Activated T-helper 2 cell treated with anti-CD3 and anti-CD28 coated beads, Interferon-gamma antibody, Interleukin-2, Interleukin-4, amounts not matched to agents 10 μg/mL and 5 μg/mL and 100 μg/mL, durations not matched to agents 14 hours and 24 hours and 36 hours (primary cell): ENCODE data around the gene PPBP. TPM values are rescaled to one million over a fixed set of nuclear protein-coding genes. Genes with fewer than 3 reads are reported as not detected.
"Not testable (repeated sequence)": the region's sequence is repeated elsewhere in the genome, so short reads cannot be mapped to it uniquely, and the experiment has no call there.

Experiments used
- DNase-seq: peaks from one replicate; pipeline ENCODE4 v3.0.0; 2021; ENCODE audit warnings: low spot score
- H3K27ac Mint-ChIP-seq: one replicate; pipeline ENCODE4 v1.8.0; 2021; ENCODE audit warnings: mixed read lengths
- H3K27me3 Mint-ChIP-seq: one replicate; pipeline ENCODE4 v1.8.0; 2021; ENCODE audit warnings: low read depth, mixed read lengths
- H3K36me3 Mint-ChIP-seq: one replicate; pipeline ENCODE4 v1.8.0; 2021; ENCODE audit warnings: low read depth, mixed read lengths
- H3K4me1 Mint-ChIP-seq: one replicate; pipeline ENCODE4 v1.8.0; 2021; ENCODE audit warnings: low read depth, mixed read lengths
- H3K4me3 Mint-ChIP-seq: one replicate; pipeline ENCODE4 v1.8.0; 2021; ENCODE audit warnings: low read depth, mild to moderate bottlenecking, moderate library complexity, mixed read lengths
- H3K9me3 Mint-ChIP-seq: one replicate; pipeline ENCODE4 v1.8.0; 2021; ENCODE audit warnings: mixed read lengths
- intact Hi-C: fragments of 100-400 bp; cut with micrococcal nuclease; formaldehyde crosslinking; loops from one replicate; pipeline ENCODE4 v1.15.1; 2023
- total RNA-seq: library from RNA; stranded (reverse); gene quantifications from 2 replicates; pipeline ENCODE4 v1.2.3, GENCODE V29; 2022

The PPBP gene
- total RNA-seq, 1 donor from 2014 or later, result not detected

GRCh38 chr4:73962724-73963123, 25.3 kb downstream of the PPBP start:
- intact Hi-C loops, result no loop called here
- no peak for DNase-seq
- Mint-ChIP-seq H3K27ac (no peak overlapping the region), H3K27me3 (no peaks in the 10 kb centered on the region), H3K4me1 (no peaks in the 10 kb centered on the region), H3K4me3 (no peak overlapping the region), H3K9me3 (peaks cover 23% of the 10 kb centered on the region), H3K36me3 (no peaks in the 10 kb centered on the region)

- DNase-seq, H3K36me3 Mint-ChIP-seq: not testable (repeated sequence)
Measured at GRCh38 chr4:73959041-73959440, 28.9 kb downstream of the PPBP start.

DNA sequence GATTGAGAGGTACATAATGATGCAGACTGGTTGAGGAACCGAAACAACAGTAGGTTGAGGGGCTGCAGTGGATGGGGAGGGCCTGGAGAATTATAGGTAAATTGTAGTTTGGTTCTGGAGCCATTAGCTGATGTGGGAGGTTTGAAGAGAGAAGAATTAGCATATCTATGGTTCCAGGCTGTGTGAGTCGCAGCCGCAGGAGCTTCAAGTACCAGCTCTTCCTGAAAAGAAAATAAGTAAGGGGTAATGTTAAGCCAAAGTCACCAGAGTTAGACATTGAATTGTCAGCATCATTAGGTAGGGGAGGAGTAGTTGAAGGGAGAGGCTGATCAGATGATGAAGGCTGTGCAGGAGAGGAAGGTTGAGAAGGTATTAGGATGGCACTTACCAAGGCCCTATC, 35.6 kb downstream of the PPBP start:
- DNase-seq, result no peak
- intact Hi-C loops, result no loop called here
- Mint-ChIP-seq H3K4me1 (no peaks in the 10 kb centered on the region), H3K27ac (no peak overlapping the region), H3K9me3 (no peaks in the 10 kb centered on the region), H3K36me3 (no peaks in the 10 kb centered on the region), H3K4me3 (no peak overlapping the region), H3K27me3 (no peaks in the 10 kb centered on the region)

More at GRCh38 chr4:73959041-73959440, 28.9 kb downstream of the PPBP start:
- H3K4me1 Mint-ChIP-seq, intact Hi-C loops, H3K27me3 Mint-ChIP-seq, H3K27ac Mint-ChIP-seq, H3K4me3 Mint-ChIP-seq: not testable (repeated sequence)
- peaks cover 23% of the 10 kb centered on the region for H3K9me3 Mint-ChIP-seq

DNA sequence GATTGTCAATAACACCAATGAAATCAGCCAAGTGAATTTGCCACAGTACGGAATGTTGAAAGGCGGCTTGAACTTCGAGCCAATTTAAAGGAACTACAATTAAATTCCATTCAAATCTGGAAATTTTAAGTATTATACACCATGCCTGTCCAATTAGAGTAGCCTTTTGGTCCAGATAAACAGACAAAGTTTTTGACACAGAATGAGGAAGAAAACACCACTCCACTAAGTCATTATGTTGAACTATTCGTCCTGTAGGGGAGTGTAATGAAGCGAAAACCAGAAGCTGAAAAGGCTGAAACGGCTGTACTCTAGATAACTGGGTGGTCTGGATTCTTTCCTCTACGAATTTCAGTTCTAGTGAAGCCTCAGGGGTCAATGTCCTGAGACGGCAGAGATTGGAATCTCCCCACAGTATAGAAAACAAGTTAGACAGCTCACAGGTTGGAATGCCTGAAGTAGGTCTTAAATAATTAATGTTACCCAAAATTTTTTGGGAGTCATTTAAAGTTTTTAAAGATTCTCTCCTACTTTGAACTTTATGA, 37.5 kb downstream of the PPBP start:
- H3K4me1 Mint-ChIP-seq, H3K4me3 Mint-ChIP-seq, H3K36me3 Mint-ChIP-seq, H3K27me3 Mint-ChIP-seq, DNase-seq, H3K9me3 Mint-ChIP-seq, intact Hi-C loops, H3K27ac Mint-ChIP-seq: not testable (repeated sequence)

DNA sequence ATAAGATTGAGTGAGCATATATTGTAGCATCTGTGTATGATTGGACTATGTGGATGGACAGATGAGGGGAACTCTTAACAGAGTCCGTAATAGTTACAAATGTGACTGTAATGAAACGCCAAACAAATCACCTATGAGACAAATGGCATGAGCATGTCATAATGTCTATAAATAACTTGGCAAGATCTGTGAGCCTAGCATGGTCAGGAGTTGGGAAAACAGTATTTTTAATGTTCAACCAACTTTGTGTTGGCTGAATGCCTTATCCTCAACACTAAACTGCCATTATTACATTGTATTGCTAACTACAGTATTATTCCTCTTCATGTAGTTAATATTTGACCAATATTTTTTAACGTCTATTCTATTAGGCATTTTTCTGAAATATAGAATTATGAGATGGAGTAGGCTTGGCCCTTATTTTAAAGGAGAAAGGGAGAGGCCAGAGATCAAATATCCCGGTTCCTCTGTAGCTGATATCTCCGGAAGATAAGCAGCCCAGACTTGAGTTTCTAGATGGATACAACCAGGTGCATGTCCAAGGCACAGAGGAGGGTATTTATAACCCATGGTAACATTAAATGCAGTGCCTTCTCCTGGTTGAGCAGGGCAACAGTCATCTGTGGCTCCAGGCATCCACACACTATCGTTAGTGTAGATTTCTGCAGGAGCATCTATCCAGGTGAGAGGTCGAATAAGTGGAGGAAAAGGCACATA, 38.8 kb downstream of the PPBP start:
- intact Hi-C loops, result no loop called here
- DNase-seq, result no peak
- peaks cover 16% of the 10 kb centered on the region for H3K27me3 Mint-ChIP-seq
- no peak overlapping the region for H3K27ac Mint-ChIP-seq
- no peak overlapping the region for H3K4me3 Mint-ChIP-seq
- no peaks in the 10 kb centered on the region for H3K9me3 Mint-ChIP-seq
- H3K4me1 Mint-ChIP-seq, result no peaks in the 10 kb centered on the region
- H3K36me3 Mint-ChIP-seq, result no peaks in the 10 kb centered on the region

GRCh38 chr4:73948291-73948690, 39.7 kb downstream of the PPBP start:
- no peak for DNase-seq
- Mint-ChIP-seq H3K27ac (no peak overlapping the region), H3K4me3 (no peak overlapping the region), H3K9me3 (no peaks in the 10 kb centered on the region), H3K4me1 (no peaks in the 10 kb centered on the region), H3K27me3 (peaks cover 22% of the 10 kb centered on the region), H3K36me3 (no peaks in the 10 kb centered on the region)
- intact Hi-C loops, result no loop called here

GRCh38 chr4:73947239-73947985, 40.6 kb downstream of the PPBP start:
- Mint-ChIP-seq H3K4me3 (no peak overlapping the region), H3K36me3 (no peaks in the 10 kb centered on the region), H3K27ac (no peak overlapping the region), H3K27me3 (peaks cover 28% of the 10 kb centered on the region), H3K9me3 (no peaks in the 10 kb centered on the region), H3K4me1 (no peaks in the 10 kb centered on the region)
- DNase-seq, result no peak
- intact Hi-C loops, result no loop called here

GRCh38 chr4:73945674-73946449, 42.1 kb downstream of the PPBP start:
- Mint-ChIP-seq H3K4me3 (no peak overlapping the region), H3K36me3 (no peaks in the 10 kb centered on the region), H3K27ac (no peak overlapping the region), H3K27me3 (peaks cover 29% of the 10 kb centered on the region), H3K4me1 (no peaks in the 10 kb centered on the region), H3K9me3 (no peaks in the 10 kb centered on the region)
- no peak for DNase-seq
- intact Hi-C loops, result no loop called here

GRCh38 chr4:73945140-73945539, 42.9 kb downstream of the PPBP start:
- H3K27me3 Mint-ChIP-seq, result peaks cover 29% of the 10 kb centered on the region
- H3K4me1 Mint-ChIP-seq, result no peaks in the 10 kb centered on the region
- no peaks in the 10 kb centered on the region for H3K36me3 Mint-ChIP-seq
- no peak overlapping the region for H3K4me3 Mint-ChIP-seq
- intact Hi-C loops, result no loop called here
- no peak for DNase-seq
- H3K9me3 Mint-ChIP-seq, result no peaks in the 10 kb centered on the region
- H3K27ac Mint-ChIP-seq, result no peak overlapping the region

DNA sequence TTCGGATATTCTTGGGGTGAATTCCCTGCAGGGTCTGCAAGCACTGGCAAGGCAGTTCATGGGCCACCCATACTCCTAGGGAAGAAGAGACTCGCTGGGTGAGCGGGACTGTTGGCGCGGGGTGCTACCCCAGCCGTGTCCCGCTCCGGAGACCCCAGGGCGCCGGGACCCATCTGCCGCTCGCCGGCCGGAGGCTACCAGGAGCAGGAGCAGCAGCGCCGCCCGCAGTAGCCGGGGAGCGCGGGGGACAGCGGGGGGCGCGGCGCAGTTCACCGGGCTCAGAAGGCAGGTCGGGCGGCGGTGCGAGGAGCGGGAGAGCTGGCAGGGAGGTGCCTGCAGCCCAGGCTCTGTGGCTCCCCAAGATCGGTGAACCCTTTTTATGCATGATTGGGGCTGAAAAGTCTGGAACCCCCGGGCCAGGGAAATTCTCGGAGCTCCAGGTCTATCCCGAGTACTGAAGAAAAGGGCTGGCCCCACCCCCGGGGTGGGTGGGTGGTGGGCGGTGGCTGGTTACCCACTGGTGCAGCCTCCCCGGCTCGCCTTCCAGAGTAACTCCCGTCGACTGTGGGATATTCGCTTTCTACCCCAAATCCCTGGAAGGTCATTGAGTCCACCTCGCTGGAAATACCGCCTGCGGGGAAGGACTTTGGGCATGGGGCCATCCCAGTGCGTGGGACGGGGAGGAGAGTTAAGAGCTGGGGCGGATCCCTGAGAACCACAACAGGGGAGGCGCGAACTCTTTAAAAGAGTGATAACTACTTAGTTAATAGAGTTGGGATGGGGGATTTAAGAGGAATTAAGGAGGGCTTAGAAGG, 43.7 kb downstream of the PPBP start:
- no peaks in the 10 kb centered on the region for H3K4me1 Mint-ChIP-seq
- no peak overlapping the region for H3K4me3 Mint-ChIP-seq
- H3K27me3 Mint-ChIP-seq, result peaks cover 29% of the 10 kb centered on the region
- DNase-seq, result no peak
- intact Hi-C loops, result no loop called here
- H3K9me3 Mint-ChIP-seq, result no peaks in the 10 kb centered on the region
- H3K36me3 Mint-ChIP-seq, result no peaks in the 10 kb centered on the region
- no peak overlapping the region for H3K27ac Mint-ChIP-seq

DNA sequence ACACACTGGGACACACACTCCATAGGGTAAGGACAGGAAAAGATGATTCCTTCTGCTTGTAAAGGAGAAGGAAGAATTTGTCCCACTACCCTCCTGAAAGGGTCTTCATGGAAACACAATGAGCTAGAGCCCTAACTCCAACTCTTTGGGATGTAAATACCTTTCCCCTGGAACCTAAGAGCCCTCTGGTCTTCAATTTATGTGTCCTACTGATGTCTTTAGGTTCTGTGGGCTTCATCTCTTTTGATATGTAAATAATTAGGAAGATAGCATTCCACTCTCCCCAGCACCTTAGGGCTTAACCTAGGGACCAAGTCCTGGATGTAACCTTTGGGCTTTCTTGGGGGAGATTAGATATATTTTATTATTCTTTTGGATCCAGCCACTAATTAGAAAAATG, 44.4 kb downstream of the PPBP start:
- DNase-seq, result no peak
- no peaks in the 10 kb centered on the region for H3K36me3 Mint-ChIP-seq
- H3K27me3 Mint-ChIP-seq, result peaks cover 29% of the 10 kb centered on the region
- no peak overlapping the region for H3K27ac Mint-ChIP-seq
- H3K9me3 Mint-ChIP-seq, result no peaks in the 10 kb centered on the region
- no peaks in the 10 kb centered on the region for H3K4me1 Mint-ChIP-seq
- intact Hi-C loops, result no loop called here
- H3K4me3 Mint-ChIP-seq, result no peak overlapping the region

GRCh38 chr4:73936969-73937368, 51.0 kb downstream of the PPBP start:
- no peaks in the 10 kb centered on the region for H3K9me3 Mint-ChIP-seq
- no peaks in the 10 kb centered on the region for H3K4me1 Mint-ChIP-seq
- intact Hi-C loops, result no loop called here
- H3K36me3 Mint-ChIP-seq, result no peaks in the 10 kb centered on the region
- no peak overlapping the region for H3K27ac Mint-ChIP-seq
- DNase-seq, result no peak
- H3K4me3 Mint-ChIP-seq, result no peak overlapping the region
- peaks cover 1% of the 10 kb centered on the region for H3K27me3 Mint-ChIP-seq
